HG03280 (cell line): ENCODE measurements around the gene SLC8A1.

Source experiments
- ATAC-seq: cut with Tn5 transposase; IDR thresholded peaks from one replicate; pipeline ENCODE4 v1.9.1; 2021; ENCODE audit warnings: mild to moderate bottlenecking, moderate library complexity; ENCODE audit not compliant: unreplicated experiment

SLC8A1 gene

GRCh38 chr2:40428439-40428838, 23.5 kb downstream of the SLC8A1 start:
- ATAC-seq, result no peak

GRCh38 chr2:40421631-40422297, 30.1 kb downstream of the SLC8A1 start:
- ATAC-seq, result no peak

- no peak for ATAC-seq
Measured at GRCh38 chr2:40420478-40420877, 31.4 kb downstream of the SLC8A1 start.

DNA sequence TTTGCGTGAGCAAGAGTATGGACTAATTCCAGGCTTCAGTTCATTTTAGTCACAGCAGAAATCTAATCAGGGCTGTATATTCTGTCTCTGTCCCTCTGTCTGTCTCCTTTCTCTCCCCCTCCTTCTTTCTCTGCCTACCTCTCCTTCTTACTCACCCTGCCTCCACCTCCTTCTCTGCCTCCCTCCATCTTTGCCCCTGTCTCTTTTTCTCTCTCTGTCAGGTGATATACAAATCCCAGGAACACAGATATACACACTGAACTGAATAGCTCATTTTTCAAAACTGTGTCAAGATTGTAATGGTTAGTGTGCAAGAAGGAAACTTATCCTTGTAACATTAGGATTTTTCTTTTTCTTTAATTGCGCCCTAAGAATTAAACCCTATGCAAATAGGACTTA, 32.5 kb downstream of the SLC8A1 start:
- ATAC-seq, result no peak

GRCh38 chr2:40418614-40419363, 33.1 kb downstream of the SLC8A1 start:
- no peak for ATAC-seq

DNA sequence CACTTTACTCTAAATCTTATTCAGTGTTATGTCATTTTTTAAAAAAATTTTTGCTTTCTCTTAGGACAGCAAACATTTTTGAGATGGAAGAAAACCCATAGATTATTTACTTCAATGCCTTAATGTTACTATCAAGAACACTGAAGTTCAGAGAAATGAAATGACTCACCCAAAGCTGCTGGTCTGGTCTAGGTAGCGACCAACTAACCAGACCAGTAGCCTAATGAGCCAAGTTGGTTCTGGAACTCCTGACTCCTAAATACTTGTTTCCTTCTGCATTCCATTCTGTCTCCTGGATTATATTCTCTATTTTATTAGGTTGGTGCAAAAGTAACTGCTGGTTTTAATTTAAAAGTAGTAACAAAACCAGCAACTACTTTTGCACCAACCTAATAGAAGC, 35.4 kb downstream of the SLC8A1 start:
- ATAC-seq, result no peak

GRCh38 chr2:40415391-40415790, 36.5 kb downstream of the SLC8A1 start:
- no peak for ATAC-seq

DNA sequence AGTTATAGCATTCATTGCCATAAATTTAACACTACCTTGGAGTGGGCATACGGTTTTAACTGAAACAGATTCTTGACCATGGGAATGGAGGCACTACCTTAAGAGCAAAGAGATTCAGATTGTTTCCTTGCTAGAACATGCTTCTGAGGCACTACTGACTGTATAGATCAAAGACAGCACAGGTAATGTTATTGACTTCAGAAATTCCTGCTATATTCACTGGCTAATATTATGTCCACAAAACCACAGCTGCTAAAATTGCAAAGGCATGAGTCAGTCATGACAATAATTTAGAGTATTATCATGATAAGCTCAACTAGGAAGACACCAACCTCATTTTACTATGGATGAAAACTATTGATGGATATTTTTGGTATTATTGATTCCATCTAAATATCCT, 39.4 kb downstream of the SLC8A1 start:
- ATAC-seq, result no peak

DNA sequence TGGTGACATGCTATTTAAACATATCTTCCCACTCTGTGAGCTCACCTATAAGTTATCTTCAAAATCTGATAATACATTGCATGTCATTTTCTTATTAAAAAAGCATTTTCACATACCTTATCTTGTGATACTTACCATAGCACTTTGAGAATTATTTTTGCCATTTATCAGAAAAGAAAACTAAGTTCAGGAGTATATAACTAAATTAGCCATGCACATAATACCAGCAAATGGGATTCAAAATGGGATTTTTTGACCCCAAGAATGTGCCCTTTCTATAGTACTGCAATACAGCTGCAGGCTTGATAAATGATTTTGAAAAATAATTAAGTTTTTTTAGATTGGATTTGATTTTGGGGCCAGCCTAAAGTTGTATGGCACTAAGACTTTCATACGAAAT, 41.2 kb downstream of the SLC8A1 start:
- ATAC-seq, result no peak

DNA sequence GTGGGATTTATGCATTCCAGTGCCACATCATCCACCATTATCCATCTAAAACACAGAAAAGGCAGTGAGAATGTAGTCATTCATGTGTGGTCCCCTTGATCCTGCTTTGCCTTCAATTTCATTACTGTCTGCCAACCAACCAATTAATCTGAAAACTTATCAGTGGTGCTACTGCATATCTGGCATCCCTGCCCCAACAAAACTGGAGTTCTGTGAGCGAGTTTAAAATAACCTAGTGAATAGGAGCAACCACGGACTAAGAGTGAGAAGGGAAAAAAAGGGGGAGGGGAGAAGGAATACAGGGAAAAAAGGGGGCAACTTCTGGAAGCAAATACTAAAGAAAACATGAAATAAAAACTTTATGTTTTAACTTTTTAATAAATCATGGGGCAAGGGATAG, 42.2 kb downstream of the SLC8A1 start:
- no peak for ATAC-seq

- ATAC-seq, result no peak
Measured at GRCh38 chr2:40406485-40407289, 45.2 kb downstream of the SLC8A1 start.

DNA sequence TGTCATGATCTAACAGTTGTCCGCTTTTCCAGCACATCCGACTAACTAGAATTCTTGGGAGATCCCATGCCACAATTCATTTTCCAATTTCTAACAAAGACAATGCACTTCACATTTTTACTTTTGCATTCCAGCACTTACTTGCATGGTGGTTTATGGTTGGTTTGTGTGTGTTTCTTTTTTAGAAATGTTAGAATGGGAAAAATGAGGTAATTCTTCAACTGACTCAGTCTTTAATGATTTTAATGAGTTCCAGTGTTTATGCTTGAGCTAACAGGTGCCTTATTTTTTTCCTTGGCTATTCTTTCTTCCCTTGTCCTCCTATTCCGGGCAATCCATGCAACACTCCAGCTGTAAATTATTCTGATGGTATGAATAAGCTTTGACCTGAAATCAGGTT, 46.4 kb downstream of the SLC8A1 start:
- ATAC-seq, result no peak

- ATAC-seq, result no peak
Measured at GRCh38 chr2:40404517-40404916, 47.4 kb downstream of the SLC8A1 start.

DNA sequence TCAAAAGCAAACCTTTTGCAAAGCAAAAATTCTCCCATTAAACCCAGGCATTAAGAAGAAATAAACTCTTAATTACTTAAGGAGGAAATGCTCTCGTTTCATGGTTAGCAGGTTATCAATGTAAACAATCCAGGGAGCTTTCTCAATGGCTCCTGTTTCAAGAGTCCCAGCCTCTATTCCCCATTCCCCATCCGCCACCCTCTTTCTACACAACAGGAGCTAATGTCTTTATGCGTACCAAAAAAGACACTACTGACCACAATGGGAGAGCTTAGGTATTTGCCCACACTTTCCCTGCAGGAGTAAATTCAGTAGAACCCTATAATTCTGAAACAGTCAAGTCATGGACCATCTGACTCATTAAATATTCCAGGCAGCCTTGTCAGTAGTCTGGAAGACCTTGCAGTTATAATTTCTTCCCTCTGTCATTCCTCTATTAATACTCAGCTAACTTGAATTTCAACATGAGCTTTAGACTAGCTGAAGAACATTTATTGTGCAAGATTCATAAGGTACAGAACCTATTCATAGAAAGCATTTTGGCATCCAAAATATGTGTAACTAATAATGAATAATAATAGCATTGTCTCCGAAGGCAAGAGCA, 48.6 kb downstream of the SLC8A1 start:
- ATAC-seq, result no peak

DNA sequence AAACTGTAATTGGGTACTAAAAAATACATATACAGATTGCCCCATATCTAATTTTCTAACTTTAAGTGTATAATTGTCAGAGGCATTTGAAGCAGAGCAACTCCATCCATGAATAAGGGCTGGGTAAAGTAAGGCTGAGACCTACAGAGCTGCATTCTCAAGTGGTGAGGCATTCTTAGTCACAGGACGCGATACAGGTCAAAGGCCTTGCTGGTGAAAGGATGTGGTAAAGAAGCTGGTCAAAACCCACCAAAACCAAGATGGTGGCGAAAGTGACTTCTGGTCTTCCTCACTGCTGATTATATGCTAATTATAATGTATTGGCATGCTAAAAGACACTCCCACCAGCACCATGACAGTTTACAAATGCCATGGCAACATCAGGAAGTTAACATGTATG, 50.0 kb downstream of the SLC8A1 start:
- ATAC-seq, result no peak

DNA sequence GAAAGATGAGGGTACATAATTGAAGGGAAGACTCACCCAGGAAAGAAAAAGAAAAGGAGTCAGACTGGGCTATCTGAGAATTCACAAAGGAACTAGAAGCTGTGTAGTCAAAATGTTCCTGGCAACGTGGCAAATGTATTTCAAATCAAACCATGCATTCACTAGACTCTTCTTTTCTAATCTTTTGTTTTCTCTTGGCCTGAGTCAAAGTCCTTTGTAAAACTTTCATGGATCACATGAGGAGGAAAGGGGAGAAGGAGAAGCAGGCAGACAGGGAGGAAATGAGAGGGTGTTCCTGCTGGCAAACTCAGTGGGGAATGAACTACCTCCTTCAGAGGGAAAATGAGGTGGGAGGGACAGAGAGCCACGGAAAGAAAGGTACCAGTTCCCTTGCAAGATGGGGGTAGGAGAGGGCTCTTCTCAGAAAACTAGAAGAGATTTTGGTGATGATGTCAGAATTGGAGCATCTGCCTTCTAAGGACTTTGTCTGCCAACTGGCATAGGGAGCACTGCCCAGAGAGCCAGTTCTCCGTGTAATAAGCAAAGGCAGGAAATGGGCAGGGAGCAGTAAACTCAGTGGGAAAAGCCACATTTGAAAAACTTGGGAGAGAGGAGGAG, 51.4 kb downstream of the SLC8A1 start:
- ATAC-seq, result no peak

- ATAC-seq, result no peak
Measured at GRCh38 chr2:40397765-40398164, 54.1 kb downstream of the SLC8A1 start.

GRCh38 chr2:40396124-40396523, 55.8 kb downstream of the SLC8A1 start:
- no peak for ATAC-seq

GRCh38 chr2:40395169-40396073, 56.5 kb downstream of the SLC8A1 start:
- no peak for ATAC-seq

DNA sequence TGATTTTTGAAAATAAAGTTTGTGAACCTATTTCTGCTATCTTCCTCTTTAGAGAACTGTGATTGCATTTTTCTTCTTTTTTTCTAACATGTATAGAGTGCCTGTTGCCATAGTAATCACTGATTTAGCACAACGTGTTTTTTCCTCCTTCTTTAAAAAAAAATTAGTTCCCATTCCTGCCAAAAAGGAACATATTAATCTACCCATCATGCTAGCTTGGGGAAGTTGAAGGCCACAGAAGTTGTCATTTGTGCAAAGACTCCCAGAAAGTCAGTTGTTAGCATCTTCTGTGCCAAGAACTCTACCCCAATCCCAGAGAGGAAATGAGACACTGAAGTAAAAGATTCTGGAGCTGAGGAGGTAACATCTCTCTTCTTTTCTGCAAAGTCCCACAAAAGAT, 57.3 kb downstream of the SLC8A1 start:
- ATAC-seq, result no peak
